ENCODE measurements around the gene CCL28.
"Not testable (repeated sequence)": the region's sequence is repeated elsewhere in the genome, so short reads cannot be mapped to it uniquely, and the experiment has no call there.

DNA sequence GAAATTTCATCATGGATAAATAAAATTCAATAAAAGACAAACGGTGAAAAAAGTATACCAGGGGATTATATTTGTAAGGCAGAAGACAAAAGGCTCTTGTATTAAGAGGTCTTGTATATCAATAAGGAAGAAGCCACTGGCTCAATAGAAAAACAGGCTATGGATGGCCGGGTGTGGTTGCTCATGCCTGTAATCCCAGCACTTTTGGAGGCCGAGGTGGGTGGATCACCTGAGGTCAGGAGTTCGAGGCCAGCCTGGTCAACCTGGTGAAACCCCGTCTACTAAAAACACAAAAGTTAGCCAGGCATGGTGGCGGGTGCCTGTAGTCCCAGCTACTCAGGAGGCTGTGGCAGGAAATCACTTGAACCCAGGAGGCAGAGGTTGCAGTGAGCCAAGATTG lies 10.9 kb upstream of the CCL28 start:
- TF ChIP-seq, protein P1, sequence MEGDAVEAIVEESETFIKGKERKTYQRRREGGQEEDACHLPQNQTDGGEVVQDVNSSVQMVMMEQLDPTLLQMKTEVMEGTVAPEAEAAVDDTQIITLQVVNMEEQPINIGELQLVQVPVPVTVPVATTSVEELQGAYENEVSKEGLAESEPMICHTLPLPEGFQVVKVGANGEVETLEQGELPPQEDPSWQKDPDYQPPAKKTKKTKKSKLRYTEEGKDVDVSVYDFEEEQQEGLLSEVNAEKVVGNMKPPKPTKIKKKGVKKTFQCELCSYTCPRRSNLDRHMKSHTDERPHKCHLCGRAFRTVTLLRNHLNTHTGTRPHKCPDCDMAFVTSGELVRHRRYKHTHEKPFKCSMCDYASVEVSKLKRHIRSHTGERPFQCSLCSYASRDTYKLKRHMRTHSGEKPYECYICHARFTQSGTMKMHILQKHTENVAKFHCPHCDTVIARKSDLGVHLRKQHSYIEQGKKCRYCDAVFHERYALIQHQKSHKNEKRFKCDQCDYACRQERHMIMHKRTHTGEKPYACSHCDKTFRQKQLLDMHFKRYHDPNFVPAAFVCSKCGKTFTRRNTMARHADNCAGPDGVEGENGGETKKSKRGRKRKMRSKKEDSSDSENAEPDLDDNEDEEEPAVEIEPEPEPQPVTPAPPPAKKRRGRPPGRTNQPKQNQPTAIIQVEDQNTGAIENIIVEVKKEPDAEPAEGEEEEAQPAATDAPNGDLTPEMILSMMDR (conservative IDR thresholded peaks at IDR 0.05): not testable (repeated sequence)
- TF ChIP-seq EZH2 (IDR thresholded peaks at IDR 0.05; ENCODE audit: low read depth): not testable (repeated sequence)
